OCI-M2 (cell line): ENCODE results near the gene GALNT14.

ENCODE experiments used
- DNase-seq: peaks from one replicate; lab custom pipeline; 2025; ENCODE audit not compliant: unreplicated experiment; lab: John Stamatoyannopoulos, UW

GALNT14 gene

DNA sequence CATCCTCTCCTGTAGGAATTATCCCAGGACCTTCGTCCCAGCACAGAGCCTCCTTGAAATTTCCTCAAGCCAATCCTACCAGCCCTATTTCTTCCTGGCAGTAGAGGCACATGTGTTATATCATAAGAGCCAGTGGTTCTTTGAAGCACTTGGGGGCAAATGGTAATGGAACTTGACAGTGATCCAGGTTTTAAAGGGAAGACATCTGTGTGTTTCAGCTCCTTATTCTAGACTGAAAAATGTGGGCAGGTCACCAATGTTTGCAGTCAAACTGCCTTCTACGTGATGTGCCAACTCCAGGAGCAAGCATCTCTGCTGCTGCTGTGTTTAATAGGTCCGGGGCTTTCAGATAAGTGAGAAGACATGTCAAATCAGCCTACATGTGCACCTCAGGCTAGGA lies 157.1 kb downstream of the GALNT14 start:
- no peak for DNase-seq

DNA sequence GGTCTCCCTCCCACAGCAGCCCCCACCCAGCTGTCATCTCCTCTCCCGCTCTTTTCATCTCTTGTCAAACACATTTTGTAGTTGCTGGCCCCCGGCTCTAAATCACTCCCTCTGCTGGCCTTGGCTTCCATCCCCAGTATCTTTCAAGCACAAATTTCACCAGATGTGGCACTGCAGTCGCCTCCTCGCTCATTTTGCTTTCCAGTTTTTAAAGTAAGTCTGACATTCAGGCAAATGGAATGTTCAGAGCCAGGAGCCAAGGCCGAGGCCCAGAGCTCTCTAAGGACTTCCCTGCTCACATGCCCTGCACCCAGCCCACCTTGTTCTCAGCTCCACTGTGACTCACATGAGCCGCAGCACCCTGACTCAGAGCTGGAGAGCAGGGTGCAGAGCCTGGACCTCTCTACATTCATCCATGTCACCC lies 158.4 kb downstream of the GALNT14 start:
- DNase-seq, result no peak

DNA sequence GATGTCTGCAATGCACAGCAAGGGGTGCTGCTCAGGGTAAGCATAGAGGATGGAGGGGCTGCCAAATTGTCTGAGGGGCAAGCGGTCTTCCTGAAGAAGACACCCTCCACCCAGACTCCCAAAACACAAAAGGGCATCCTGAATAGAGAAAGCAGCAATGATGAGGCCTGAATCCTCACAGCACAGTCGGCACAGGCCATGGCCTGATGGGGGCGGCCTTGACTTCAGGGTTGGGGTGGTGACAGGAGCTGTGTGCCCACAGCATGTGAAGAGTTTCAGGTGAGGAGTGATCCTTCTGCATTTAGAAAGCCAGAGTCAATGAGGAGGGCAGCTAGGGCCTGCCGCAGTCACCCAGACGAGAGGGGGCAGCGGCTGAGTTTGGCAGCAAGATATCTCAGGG lies 159.4 kb downstream of the GALNT14 start:
- DNase-seq, result no peak

DNA sequence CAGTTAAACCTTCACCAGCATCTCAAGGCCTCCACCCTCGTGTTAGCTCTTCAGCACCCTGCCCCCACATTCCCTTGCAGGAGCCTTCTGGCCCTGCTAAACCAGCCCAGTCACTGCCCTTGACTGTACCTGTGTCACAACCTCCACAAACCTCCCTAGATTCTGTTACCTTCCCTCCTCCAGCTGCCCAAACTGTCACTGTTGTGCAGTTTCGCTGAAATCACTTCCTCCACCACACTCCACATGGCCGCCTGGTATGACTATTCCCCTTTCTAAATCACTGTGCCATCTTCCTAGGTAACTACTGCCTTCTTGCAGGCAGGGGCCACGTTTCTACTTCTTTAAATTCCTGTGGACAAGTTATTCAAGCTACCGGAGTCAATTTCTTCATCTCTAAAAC lies 160.2 kb downstream of the GALNT14 start:
- no peak for DNase-seq

DNA sequence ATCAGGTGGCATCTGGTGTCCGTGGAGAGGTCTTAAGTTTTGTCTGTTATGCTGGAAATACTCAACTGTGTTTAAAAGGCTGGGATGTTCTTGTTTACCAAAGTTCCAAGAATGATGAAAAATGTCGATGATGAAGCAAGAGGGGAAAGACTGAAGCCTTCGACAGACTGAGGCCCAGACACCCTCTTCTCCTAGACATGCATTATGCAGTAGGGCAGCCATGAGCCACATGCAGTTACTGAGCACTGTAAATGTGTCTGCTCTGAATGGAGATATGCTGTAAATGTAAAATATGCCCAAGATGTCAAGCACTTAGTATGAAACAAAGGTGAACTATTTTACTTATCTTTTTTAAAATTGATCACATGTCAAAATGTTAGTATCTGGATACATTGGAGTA lies 163.1 kb downstream of the GALNT14 start:
- DNase-seq, result no peak

DNA sequence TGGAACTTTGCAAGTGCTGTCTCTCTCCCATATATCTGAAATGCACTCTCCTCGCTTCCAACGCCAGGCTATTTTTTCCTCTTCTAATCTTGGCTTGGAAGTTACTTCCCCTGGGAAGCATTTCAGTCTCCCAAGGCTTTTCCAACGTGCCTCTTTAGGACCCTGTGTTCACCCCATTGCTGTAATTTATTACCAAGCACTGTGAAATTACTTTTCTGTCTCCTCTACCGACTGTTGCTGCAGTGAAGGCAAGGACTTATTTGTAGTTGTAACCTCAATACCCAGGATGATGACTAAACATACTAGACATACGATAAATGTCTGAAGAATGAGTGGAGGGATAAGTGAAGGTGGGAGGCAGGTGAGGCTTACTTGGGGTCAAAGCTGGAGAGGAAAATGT lies 163.7 kb downstream of the GALNT14 start:
- no peak for DNase-seq

DNA sequence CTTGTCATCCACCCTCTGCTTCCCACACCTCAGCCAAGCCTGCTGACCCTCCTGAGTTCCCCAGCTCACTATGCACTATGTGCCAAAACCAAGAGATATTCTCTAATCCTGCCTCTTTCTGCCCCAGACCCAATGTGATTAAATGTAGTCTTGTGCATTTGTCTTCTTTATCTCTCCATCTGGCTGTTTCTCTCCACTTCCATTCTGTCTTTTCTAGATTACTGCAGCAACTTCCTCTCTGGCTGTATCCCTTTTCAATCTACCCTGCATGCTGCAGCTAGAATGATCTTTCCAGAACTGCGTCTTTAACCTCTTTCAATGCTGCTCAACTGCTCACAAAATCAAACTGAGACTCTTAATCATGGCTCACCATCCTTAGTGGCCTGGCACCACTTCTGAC lies 164.1 kb downstream of the GALNT14 start:
- DNase-seq, result no peak

DNA sequence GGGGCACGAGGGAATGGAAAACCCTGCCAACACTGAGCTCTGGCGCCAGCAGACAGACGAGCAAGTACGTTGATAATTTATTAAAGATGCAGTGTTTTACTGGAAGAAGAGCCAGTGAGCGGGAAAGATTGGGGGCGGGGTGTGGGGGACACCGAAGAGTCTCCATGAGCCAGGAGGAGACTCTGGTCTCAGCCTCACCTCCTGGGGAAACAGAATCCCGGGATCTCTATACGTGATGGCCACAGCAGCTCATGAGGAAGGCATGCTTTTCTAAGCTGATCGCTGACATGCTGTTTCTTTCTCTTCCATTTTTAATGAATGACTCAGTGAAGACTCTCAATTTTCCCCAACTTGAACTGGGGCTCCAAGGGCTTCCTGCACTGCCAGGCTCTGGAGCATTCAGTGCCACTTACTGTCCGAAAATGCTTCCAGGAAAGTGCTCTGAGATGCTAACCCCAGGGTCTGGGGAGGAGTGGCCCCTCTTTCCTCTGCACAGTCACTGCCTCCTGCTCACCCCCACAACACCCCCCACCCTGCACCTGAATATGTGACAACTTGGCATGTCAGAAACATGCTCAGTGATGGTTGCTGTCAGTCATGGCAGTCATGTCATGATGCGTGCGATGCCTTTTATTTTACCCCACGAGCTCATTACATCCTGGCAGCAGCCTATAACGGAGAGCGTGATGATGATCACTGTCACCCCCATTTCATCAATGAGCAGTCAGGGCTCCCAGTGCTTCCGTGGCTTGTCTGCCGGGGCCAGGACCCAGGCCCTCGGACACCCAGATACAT lies 166.8 kb downstream of the GALNT14 start:
- DNase-seq, result no peak

DNA sequence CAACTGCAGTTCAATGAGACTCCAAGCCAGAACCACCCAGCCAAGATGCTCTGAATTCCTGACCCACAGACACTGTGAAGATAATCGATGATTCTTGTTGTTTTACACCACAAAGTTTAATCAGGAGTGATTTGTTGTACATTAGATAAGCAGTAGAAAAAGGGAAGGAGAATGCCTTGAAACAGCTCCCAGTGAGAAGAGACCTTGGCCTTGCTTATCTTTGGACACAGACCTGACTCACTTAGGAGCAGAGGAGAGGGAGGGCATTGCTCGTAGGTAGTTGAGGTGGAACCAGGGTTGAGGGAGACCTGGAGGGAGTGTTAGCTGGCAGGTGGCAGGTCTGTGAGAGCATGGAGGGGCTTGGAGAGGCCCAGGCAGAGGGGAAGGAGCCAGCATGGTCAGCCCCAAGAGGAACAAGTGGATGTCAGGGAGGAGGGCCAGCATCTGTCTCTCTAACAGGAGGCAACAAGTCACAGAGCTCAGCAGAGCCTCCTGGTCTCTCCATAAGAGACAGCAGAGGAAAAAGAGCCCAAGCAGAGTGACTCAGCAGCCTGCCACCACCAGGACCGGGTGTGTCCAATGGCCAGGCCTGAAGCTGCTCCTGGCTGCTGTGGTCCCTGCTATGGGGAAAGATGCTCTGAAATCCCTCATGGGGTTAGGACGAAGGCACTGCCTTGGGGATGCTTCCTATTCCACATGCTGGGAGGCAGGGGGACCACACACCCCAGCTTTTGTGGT lies 169.4 kb downstream of the GALNT14 start:
- DNase-seq, result no peak

DNA sequence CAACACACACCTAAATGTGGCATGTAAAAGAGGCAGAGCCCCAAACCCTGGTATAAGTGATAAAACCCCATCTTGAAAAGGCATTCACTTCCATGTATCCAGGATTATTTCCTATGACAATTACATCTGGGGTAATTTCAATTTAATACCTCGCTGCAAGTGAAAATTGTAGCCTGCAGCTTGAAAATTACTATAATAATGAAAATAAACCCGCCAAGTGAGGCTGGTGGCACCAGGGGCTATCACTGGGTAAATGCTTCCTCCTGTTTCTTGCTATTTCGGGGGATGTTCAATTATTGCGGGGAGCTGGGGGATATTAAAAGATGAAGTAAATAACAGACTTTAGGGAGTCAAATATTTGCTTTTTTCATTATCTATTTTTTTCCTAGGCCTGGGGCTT lies 171.5 kb downstream of the GALNT14 start:
- no peak for DNase-seq

DNA sequence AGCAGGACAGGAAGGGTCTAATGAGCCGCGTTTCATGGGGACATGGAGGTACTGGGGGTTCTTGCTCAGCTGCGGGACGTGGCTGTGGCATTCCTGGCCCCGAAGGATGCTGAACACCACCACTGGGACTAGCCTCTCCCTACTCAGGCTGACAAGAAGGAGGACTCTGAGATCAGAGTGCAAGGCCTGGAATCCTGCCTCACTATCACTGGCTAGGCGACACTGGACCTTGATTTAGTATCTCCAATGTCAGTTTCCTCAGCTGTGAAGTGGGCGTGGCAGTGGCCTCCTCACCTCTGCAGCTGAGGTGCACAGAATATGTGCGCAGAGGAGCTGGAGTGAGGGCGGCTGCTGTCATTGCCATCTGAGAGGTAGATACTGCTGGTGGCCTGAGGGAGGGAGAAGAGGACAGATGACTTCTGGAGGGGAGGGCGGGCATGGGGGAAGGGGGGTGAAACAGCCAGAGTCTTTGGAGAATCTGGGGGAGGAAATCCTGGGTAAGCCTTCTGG lies 173.2 kb downstream of the GALNT14 start:
- DNase-seq, result no peak

DNA sequence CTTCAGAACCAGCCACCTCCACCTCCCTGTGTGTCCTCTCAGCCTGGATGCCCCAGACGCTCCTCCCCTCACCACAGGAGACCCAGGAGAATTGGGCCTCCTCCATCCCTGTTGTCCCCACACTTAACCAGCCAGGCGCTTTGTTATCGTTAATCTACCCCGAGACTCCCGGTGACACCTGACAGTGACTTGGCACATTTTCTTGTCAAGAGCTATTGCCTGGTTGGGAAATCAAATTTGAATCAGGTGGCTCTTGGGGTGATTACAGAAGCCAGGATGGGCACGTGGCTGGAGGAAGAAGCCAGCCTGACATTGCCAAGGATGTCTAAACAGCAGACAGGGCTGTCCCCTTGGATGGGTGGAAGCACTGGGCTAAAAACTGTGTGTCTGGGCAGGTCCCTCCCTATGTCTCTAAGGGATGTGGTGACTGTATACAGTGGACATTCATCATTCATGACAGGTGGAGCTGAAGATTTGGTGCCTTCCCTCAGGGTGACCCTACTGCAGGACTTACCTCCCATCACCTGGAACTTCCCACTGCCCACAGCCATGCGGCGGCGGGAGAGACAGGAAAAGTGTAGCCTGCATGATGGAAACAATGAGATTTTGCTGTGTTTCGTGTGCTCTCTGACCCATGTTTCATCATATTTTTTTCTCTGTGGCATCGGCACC lies 173.8 kb downstream of the GALNT14 start:
- DNase-seq, result no peak

DNA sequence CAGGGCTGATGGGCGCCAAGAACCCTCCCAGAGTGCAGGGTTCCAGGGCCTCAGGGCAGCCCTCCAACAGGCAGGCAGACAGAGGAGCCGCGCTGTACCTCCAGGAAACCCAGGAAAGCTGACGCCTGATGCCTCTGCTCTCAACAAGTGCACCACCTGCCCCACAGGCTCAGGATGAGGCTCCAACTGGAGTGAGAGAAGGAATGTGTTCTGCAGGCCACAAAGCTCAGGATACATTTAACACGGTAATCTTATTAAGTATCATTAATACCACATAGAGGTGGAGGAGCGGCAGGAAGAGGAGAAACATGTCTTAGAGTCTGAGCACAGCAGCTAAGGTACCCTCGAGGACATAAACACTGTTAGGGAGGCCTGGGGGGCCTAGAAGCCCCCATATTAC lies 175.1 kb downstream of the GALNT14 start:
- no peak for DNase-seq

DNA sequence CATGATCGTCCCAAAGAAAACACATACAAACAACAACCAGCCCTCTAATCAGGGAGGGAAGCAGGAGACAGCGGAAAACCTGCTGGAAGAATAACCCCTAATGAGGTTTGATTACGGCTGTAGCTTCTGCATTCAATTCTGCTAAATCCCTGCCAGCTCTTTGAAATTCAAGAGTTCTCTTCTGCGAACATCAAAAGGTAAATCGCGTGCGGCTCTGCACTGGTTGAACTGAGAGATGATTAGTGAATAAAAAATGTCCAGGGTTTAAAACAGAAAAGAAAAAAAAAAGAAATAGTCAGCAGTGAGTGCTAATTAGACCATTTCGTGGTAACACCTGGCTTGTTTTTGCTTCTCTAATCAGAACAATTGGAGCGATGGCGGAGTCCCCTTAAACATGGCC lies 178.0 kb downstream of the GALNT14 start:
- DNase-seq, result no peak

DNA sequence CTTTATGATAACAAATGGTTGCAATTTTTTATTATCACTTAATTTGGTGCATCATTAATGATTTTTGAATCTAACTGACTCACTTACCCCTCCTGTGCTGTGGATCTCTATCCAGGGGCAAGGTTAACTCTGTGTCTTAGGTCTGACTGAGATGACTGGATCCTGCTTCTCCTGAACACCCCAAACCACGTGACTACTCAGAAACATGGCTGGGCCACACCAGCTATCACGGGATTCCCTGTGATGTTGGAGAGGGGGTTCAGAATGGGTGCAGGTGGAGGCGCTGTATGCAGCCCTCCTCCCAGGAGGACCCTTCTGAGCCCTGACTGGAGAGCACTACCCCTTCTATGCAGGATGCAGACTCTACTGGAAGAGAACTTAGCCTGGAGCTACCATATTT lies 178.6 kb downstream of the GALNT14 start:
- DNase-seq, result no peak

DNA sequence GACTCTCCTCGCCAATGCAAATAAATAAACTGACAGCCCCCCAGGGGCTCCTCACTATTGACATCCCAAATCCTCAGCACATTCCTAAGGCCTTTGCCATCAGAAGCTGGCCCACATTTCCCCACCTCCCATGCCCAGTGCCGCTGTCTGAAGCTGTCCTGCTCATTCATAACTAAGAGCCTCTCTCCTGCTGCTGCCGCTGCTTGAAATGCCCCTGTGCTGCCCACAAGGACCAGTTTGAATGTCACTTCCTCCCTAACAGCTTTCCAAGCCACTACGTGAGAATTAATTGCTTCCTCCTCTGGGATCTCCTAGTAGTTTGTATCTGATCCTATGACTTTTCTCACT lies 179.3 kb downstream of the GALNT14 start:
- no peak for DNase-seq

DNA sequence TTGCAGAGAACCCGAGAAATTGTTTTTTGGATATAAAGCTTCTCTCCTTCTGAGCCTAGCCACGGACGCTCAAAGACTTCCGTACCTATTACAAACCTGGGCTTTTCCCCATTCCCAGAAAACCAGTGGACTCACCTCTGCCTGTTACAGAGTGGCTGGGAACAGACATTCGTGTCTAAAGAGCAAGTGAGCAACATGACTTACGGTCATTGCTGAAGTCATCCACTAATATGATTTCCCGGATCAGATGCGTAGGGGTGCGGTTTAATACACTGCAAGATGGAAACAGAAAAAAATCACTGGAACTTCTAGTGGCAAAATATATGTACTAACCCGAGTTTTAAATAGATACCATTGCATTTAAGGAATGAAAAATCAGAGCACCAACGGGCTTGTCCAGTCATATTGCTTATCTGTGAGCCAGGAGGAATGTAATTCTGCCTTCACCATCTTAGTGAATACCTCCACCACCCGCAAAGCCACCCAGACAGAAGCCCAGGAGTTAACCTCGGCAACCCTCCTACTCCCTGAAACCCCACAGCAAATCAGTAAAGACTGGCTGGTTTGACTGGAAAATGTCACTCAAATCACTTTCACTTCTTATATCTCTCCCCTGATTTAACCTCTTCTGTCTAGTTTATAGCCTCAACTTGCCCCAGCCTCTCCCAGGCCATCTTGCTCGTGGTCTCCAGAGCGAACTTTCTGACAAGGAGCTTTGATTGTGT lies 179.9 kb downstream of the GALNT14 start:
- no peak for DNase-seq

DNA sequence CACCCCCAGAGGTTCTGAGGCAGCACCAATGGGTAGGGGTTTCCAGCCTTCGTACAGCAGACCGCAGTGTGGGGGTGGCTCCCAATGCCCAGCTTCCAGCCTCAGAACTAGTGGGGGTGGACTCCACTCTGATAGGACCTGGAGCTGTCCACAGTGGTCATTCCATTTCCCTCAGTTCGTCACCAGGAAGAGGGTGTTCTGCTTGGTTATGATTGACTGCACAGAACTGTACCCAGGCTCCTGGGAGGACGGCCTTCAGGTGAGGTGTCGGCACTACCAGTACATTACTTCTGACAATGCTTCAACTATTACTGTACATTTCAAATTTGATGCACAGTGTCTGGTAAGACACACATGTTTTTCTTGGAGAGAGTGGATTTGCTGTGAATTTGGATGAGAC lies 180.6 kb downstream of the GALNT14 start:
- no peak for DNase-seq

DNA sequence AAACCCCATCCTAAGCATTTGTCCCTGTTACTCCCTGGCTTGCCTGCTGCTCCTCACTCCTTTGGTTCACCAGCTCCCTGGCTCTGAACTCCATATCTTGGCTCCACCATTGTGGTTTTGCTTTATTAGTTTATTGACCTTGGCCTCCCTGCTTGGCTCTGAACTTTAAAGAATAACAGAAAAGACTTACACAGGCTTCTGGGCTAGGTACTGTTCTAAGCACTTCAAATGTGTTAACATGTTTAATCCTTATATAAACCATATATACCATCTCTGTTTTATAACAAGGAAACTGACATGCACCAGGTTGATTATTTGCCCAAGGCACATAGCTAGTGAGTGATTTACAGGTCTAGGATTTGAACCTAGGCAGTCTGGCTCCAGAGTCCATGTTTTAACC lies 181.2 kb downstream of the GALNT14 start:
- DNase-seq, result no peak

DNA sequence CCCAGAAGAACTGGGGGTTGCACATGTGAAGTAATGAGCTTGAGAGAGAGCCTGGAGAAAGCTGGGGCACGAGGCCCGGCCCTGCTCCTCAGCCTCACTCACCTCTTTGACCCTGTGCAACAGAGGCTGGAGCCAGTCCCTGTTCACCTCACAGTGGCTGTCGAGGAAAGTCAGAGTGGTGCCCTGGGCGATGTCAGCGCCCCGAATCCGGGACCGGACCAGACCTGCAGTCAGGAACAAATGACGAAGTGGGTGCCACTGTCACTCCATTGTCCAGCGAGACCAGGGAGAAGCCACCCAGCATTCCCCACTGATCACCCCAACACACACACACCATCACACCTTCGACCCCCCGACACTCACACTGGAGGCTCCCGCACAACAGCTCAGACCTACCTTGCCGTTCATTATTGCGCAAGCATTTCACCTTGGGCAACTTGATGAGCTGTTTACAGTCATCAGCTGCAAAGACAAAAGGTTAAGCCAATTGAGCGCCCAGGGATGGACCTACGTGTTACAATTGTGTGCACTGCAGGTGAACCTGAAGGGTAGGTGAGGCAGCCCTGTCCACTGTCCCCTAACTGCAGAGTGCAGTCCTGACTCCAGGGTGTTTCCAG lies 182.6 kb downstream of the GALNT14 start:
- DNase-seq, result no peak

DNA sequence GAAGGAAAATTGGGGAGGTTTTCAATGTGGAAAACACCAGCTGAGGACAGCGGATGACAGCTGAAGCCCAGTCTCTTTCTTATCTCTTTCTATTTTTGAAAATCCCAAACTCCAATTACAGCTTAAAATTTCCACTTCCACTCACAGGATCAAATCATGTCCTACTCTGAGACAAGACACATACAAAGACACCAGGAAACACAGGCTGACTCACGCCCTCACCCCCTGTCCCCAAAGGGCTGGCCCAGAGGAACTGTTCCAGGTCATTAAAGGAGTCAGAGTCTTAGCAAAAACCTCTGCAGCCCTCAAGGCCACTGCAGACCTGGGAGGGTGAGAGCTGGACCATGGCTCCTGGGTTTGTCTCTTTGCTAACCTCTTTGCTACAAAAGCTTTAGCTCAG lies 187.9 kb downstream of the GALNT14 start:
- DNase-seq, result no peak
